ENCODE results near the gene YIPF4. TPM values are rescaled to one million over a fixed set of nuclear protein-coding genes. Genes with fewer than 3 reads are reported as not detected.

YIPF4 gene
- total and polyA plus RNA-seq, 2 of the 4 experiments (the other 2 are of a cell fraction), result 3.6 to 6.8 TPM

- in situ Hi-C loops (cut with MboI; ENCODE audit: low sequenced_read_pairs), result no loop called here
- CTCF ChIA-PET, result no interaction called here
- 11% methylated on average over 7 of the region's 16 CpGs; no CpG with 5 or more reads in 1 of the 2 experiments for WGBS, 2 experiments (ENCODE audit: extremely low coverage in 2 of 2, insufficient read length in 1 of 2)
Observed at GRCh38 chr2:32358111-32358482, 80.4 kb downstream of the YIPF4 start.

More at GRCh38 chr2:32358111-32358482, 80.4 kb downstream of the YIPF4 start:
- intact Hi-C loops (cut with micrococcal nuclease) (no loop called here), dilution Hi-C loops (cut with HindIII; ENCODE audit: low sequenced_read_pairs, unreplicated experiment) (no loop called here)
- Histone ChIP-seq H3K9me1 (ENCODE audit: insufficient read depth, low read length) (peaks cover 7% of the 10 kb centered on the region; the same call in 1 of the 2 replicates), H3K4me2 (ENCODE audit: low read depth, low read length) (peak overlapping the region; percentile 80), H2AFZ (replicated peaks; ENCODE audit: low read length, poor library complexity) (peak overlapping the region; percentile 61), H2BK120ac (ENCODE audit: low read depth, low read length) (peak overlapping the region; percentile 20; the same call in 1 of the 2 replicates), H4K91ac (ENCODE audit: insufficient read depth, low read depth, low read length) (peak overlapping the region; percentile 46), H2AK9ac (replicated peaks; ENCODE audit: low read depth, low read length, poor library complexity) (peak overlapping the region; percentile 80), H4K5ac (ENCODE audit: low read depth, low read length) (peak overlapping the region; percentile 5; the same call in 1 of the 2 replicates), H3K4me3 (ENCODE audit: insufficient read depth, low read depth, low read length) (peak overlapping the region; percentile 97), H3K56ac (ENCODE audit: extremely low read depth, insufficient read depth, low read length) (peak overlapping the region; percentile 88), H2BK20ac (ENCODE audit: low read depth, low read length) (no peak overlapping the region), H3K9me3 (ENCODE audit: control insufficient read depth, insufficient read depth, low read length) (no peaks in the 10 kb centered on the region), H3K27ac (ENCODE audit: insufficient read depth, low read length) (peak overlapping the region; percentile 99), H3K4ac (ENCODE audit: low read depth, low read length) (peak overlapping the region; percentile 89), H4K20me1 (ENCODE audit: insufficient read depth, low read length) (peaks cover 55% of the 10 kb centered on the region), H3K27me3 (ENCODE audit: control insufficient read depth, insufficient read depth, low read length) (no peaks in the 10 kb centered on the region), H2AK5ac (ENCODE audit: low read depth, low read length) (peak overlapping the region; percentile 29), H3K4me1 (ENCODE audit: control insufficient read depth, insufficient read depth, low read length) (peaks cover 1% of the 10 kb centered on the region; the same call in 1 of the 2 replicates), H3K18ac (ENCODE audit: low read depth, low read length) (peak overlapping the region; percentile 1; the same call in 1 of the 2 replicates), H3K36me3 (ENCODE audit: control insufficient read depth, insufficient read depth, low read length) (peaks cover 2% of the 10 kb centered on the region; the same call in 1 of the 2 replicates), H2BK5ac (ENCODE audit: low read depth, low read length, poor library complexity, severe bottlenecking) (peak overlapping the region; percentile 64), H3K9ac (ENCODE audit: low read depth, low read length) (peak overlapping the region; percentile 95), H3K23ac (ENCODE audit: low read depth, low read length) (peak overlapping the region; percentile 96), H2BK15ac (ENCODE audit: low read depth, low read length) (peak overlapping the region; percentile 37; the same call in 1 of the 3 replicates), H3K14ac (replicated peaks; ENCODE audit: low read depth, low read length) (peak overlapping the region; percentile 79), H4K8ac (ENCODE audit: low read depth in 2 of 2, low read length in 2 of 2) (peak overlapping the region; percentile 26 to 86; a peak in 1 of 4 replicates), H3K79me1 (ENCODE audit: low read depth in 1 of 2, low read length in 2 of 2) (peaks cover 0 to 30% of the 10 kb centered on the region in 2 experiments; a peak in 2 of 4 replicates)
- ATAC-seq (ENCODE audit: low read depth) (no peak), DNase-seq (peak; percentile 31)
- no TSS peak for BruUV-seq (replicated peaks)
- TF ChIP-seq RAD21 (IDR thresholded peaks at IDR 0.05; ENCODE audit: low read length) (no peak), USF2 (IDR thresholded peaks at IDR 0.05; ENCODE audit: low read depth, low read length) (no peak), FOS (IDR thresholded peaks at IDR 0.05; ENCODE audit: low read depth, low read length) (no peak), RFX5 (IDR thresholded peaks at IDR 0.05; ENCODE audit: low read depth, low read length) (no peak), CHD1 (IDR thresholded peaks at IDR 0.05; ENCODE audit: low read depth, low read length) (no peak; the same call in 1 of the 2 replicates), RCOR1 (IDR thresholded peaks at IDR 0.05; ENCODE audit: insufficient replicate concordance, low read length) (no peak), CTCF (conservative IDR thresholded peaks at IDR 0.05; ENCODE audit: low read depth, low read length) (no peak), BHLHE40 (IDR thresholded peaks at IDR 0.05; ENCODE audit: low read depth, low read length) (no peak), ELK1 (IDR thresholded peaks at IDR 0.05; ENCODE audit: borderline replicate concordance, low read depth, low read length) (no peak), MAFK (IDR thresholded peaks at IDR 0.05; ENCODE audit: low read depth, low read length) (no peak), MXI1 (IDR thresholded peaks at IDR 0.05; ENCODE audit: borderline replicate concordance, low read depth, low read length) (no peak), POLR2A (IDR thresholded peaks at IDR 0.05; ENCODE audit: low read depth, low read length) (no peak), SMC3 (IDR thresholded peaks at IDR 0.05; ENCODE audit: low read depth, low read length) (no peak), CEBPB (IDR thresholded peaks at IDR 0.05; ENCODE audit: low read depth, low read length) (no peak), MAZ (IDR thresholded peaks at IDR 0.05; ENCODE audit: borderline replicate concordance, low read depth, low read length) (no peak), NFE2L2 (IDR thresholded peaks at IDR 0.05; ENCODE audit: low read depth, low read length) (no peak)
- POLR2A ChIA-PET (ENCODE audit: unreplicated experiment), result interaction anchor here (0.5 kb wide), 1 partner anchor 55 kb away, joined by 5 read pairs; no protein-coding TSS in a partner anchor

All from IMR-90 (cell line).